ENCODE data around the gene RNF144A.

The RNF144A gene

DNA sequence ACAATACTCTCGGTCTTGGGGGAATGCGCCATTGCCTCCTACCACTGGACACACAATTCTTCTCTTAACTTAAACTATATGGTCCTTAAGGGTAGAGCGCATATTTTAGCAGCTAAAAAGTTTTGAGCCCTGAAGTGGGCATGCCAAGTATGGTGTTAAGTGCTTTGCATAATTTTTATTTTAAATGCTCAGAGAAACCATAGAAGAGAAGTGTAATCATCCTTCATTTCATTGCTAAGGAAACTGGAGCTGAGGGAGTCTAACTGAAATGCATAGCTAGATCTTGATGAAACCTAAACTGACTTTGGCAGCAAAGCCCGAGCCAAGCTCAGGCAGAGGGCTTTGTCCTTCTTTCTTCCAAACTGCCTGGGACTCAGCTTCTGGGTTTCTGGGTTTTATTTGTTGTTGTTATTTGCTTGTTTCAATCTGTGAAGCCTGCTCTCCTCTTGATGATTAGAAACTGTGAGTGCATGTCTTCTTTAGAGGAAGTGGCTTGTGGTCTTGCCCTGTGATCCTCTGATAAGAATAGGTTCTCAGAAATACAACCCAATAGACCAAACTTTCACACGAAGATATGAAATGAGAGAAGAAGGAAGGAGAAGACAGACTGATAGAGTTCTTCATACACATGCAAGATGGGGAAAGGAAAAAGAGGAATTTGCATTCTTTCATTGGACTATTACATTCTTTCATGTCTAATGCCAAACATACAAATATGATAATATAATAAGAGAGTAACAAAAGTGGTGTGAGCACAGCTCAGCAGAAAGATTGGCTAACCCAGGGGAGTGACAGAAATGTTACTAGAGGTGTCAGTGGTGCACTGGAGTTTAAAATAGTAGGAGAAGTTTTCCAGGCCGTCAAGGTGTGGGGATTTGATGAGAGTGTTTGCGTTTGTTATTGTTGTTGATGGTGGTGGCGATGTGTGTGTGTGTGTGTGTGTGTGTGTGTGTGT lies 7.5 kb upstream of the RNF144A start:
- DNase-seq: peak; percentile 97

DNA sequence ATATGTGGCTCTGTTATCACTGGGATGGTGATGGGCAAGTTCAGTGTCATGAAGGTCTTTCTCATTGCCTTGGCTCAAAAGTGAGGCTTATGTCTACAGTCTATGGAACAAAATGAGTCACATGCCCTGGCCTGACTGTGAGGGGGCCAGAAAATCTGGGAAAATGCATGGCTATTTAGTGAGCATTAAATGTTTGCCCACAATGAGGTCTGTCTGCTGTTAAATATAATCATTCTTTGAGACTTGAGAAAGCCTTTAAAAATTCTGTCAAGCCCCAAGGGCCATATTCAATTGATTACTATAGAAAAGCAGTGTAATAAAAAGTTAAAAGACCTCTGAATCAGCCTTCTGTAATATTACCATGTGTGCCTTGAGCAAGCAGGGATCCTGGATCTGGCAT lies 5.5 kb upstream of the RNF144A start:
- no peak for DNase-seq

DNA sequence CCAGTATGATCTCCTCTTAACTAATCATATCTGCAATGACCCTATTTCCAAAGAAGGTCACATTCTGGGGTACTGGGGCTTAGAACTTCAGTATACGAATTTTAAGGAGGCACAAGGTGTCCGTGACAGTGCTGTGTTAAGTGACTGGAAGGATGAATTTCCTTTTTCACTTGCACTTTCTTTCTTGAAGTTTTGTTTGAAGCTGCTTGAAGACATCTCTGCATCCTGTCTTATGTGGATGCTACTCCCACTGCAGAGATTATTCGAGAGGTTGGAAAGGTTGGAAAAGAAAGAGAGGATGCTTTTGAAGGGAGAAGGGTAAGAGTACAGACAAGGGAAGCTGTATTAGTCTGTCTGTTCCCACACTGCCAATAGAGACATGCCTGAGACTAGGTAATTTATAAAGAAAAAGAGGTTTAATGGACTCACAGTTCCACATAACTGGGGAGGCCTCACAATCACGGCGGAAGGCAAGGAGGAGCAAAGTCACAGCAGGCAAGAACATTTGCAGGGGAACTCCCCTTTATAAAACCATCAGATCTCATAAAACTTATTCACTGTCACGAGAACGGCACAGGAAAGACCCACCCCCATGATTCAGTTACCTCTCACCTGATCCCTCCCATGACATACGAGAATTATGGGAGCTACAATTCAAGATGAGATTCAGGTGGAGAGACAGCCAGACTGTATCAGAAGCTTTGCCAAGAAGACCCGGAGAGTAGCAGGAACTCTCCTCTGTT lies 3.6 kb upstream of the RNF144A start:
- DNase-seq: no peak

DNA sequence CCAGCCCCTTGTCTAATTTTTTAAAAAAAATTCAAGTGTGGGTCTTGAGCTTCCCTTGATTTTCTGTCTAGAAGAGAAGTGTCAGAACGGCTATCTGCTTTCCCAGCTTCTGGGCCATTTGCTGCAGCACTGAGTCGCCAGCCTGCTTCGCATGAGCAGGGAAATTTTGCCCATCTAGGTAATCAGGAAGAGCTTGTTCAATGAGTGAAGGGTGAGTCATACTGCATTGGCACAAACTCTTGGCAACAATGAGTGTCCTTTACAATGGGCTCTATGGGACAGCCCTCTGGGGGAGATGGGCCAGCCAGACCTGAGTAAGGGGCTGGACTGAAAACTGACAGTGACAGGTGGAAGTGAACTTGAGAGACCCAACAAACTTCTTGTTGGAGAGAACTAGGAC lies 2.4 kb upstream of the RNF144A start:
- peak; percentile 75 for DNase-seq

DNA sequence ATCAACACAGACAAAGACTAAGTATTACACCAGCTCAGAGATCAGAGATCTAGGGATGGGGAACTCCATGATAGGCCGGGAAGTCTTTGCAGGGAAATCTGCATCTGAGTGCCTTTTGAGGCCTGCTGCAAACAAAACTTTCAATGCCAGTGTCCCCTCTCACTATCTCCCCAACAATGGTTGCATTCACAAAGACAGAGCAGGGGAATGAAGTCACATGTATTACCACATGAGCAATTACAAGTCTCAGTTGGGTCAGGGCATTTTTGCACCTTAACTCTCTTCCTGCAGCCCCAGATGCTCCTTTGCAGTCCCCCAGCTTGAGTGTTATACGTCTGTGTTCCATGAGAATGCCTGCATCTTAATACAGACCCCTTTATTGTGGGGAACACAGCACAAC lies 1.8 kb upstream of the RNF144A start:
- DNase-seq: no peak

DNA sequence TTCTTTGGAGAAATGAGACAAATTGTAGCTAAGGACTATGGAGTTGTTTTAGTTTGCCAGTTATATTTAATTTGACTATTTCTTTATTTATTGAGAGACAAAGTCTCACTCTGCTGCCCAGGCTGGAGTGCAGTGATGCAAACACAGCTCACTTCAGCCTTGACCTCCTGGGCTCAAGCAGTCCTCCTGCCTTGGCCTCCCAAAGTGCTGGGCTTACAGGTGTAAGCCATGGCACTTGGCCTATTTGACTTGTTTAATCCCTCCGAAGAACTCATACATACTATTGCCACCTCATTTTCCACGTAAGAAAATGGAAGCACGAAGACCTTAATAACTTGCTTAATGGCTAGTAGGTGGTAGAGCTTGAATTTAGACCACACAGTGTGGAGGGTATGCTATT lies 988 bp upstream of the RNF144A start:
- no peak for DNase-seq

DNA sequence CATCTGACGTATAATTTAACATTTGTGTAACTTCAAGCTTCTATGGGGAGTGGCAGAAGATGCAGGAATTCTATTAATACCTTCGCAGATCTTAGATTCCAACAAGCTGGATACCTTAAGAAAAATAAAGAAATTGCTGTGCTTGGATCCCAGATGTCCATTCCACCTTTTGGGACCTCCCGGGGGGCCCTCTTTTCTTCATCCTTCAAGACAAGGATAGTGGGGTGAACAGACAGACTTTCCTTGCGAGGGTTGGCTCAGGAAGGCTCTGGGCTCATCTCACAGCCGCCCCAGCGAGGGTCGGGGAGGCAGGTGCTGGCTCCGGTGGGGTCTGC lies 509 bp upstream of the RNF144A start:
- no peak for DNase-seq

DNA sequence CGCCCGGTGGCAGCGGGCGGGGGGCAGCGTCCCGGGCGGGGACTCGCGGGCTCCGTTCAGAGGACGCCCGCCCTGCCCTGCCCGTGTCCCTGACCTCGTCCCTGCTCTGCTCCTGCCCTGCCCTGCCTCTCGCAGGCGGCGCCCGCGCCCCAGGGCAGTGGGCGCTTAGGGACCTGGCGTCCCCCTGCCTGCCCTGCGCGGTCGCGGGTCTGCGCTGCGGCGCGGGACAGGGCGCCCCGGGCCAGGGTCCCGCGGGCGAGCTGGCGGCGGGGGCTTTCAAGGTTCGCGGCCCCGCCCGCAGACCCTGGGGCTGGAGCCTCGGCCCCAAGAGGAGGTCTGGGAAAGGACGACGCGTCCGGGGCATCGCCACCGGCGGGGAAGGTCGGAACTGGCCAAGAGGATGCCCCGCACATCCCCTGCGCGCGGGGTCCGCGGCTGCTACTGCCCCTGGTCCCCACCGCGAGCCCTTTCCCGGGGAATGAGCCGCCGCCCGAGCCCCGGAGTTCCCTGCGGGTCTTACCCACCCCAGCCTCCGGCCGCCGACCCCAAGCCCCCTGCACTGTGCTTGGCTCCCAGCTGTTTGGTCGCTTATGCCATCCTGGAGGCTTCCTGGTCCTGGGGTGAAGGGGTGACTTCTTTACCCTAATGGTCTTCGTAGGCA lies 679 bp downstream of the RNF144A start:
- peak; percentile 27 for DNase-seq

DNA sequence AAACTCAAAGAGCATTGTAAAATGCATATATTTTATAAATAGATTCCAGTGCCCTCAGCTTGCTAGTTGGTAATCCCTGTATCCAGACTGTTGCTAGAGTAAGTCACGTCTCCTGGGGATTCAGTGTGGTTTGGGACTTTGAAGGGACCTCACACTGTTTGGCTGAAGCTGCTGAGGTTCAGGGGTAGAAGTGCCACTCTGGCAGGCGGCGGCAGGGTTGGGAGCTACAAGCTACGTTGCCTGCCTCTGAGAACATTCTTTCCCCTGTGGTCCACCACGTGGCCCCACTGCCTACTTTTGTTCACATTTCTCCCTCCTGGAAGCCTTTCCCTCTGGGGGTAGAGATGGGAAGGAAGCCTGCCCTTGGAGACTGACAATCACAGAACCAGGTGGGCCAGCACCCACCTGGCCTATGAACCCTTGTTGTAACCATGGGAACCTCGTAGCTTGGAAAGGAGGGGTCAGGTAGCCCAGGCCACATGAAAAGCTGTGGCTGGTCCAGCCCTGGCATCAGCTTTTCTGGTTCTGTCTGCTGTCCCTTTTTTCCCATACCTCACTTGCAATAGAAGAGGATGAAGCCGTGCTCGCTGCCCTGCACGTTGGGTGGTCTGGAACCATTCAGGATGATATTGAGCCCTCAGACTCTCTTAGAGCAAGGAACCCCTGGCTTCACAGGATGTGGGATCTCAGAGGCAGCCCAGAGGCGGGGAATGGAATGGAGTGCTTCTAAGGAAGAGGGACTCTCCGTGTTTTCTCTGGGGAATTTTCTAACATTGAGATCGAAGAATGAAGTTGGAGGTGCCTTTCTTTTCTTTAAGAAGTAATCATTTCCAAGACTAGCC lies 2.9 kb downstream of the RNF144A start:
- DNase-seq: no peak

DNA sequence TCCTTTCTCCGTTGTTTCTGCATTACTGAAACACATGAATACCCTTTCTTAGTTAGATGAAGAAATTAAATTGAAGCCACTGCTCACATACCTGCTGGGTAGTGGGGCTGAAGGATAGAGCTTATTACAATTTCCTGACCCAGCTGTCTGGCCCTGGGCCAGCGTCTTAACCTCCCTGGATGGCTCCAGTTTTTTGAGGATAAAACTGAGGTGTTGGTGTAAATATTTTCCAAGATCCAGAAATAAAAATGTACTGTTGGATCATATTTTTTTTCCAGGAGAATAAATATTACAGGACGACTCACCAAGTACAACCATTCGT lies 3.5 kb downstream of the RNF144A start:
- no peak for DNase-seq

DNA sequence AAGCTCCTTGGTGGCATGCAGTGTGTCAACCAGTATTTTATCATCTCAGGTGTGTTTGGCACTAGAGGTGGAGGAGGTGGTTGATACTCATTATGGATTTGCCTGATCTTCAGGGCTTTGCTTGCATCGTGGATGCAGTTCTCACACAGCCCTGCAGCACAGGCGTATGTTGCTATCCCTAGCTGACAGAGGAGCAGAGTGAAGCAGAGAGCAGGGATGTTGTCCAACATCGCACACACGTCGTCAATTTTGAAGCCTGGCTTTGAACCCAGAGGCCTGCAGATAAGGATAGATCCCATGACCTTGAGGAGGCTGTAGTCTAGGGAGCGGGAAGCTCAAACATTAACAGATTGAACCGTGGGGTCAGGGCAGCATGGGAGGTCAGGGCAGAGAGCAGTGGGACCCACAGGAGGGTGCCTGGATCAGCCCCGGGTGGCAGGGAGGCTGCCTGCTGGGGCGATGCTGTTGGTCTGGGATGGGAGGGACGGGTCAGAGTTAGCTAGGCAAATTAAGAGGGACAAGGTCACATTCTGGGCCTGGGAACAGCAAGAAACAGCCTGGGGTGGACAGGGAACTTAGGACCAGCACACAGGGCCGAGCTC lies 4.2 kb downstream of the RNF144A start:
- no peak for DNase-seq

DNA sequence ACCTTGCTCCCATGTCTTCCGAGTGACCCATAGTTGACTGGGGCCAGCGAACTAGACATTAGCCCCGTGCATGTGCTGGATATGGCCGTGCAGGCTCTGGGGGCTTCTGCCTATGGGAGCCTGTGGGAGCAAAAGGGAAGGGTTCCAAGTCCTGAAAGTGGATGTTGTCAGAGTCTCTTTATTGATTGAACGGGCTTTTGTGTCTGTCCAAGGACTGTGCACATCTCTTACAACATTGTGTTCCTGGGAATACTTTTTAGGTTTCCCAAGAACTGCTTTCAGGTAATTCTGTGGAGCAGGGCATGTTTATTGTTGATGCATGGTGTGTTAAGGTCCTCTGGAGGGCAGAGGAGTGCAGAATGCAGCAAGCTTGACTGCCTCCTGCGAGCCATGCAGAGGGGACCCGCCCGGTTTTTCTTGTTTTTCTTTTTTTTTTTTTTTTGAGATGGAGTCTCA lies 5.0 kb downstream of the RNF144A start:
- DNase-seq: peak; percentile 50

DNA sequence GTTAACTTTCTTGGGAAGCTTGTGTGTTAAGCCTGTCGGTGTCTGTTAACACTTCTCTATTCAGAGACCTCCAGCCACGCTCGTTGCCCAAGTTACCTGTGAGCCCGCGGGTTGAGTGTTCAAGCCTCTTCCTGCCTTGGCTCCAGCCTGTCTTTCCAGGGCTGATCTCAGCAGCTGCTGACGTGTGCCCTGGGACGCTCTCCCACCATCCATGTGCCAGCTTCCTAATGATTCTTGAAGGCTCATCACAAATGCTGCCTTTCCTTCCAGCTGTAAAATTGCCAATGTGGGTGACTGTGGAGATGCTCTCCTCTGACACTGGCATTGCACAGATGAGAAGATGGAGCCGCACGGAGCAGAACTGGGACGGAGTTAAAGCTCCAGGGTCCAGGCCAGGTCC lies 6.1 kb downstream of the RNF144A start:
- no peak for DNase-seq

DNA sequence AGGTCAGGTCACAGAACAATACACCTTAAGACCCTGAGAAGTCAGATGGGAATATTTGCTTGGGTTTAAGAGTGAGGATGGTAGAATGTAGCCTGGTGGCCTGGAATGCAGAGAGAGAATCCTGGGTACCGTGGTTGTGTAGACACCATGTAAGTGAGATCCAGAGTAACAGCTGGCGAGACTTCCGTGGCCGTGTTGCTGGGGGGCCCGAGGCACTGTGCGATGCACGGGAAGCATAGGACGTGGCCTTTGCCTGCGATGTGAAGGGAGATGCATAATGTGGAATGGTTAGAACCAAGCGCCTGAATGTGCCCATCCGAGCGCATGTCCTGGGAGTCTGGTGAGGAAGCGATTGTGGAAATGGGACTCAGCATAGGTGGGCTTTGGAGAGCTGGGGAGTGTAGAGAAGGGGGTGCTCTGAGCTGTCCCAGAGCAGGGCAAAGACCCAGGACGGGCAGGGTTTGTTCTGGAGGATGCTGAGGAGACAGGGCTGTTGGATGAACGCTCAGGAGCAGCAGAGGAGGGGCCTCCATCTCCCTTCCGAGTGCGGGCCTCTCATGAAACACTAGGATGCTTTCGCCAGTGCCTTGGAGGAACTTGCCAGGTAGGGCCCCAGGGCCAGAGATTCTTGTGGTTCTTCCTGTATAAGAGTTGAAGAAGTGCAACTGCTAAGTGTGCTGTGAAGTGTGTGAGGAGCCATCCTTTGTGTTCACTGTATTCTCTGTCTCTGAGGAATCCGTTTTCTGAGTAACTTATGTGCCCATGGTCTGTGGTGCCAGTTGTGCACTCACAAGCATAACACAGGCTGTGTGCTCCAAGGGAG lies 7.1 kb downstream of the RNF144A start:
- no peak for DNase-seq

DNA sequence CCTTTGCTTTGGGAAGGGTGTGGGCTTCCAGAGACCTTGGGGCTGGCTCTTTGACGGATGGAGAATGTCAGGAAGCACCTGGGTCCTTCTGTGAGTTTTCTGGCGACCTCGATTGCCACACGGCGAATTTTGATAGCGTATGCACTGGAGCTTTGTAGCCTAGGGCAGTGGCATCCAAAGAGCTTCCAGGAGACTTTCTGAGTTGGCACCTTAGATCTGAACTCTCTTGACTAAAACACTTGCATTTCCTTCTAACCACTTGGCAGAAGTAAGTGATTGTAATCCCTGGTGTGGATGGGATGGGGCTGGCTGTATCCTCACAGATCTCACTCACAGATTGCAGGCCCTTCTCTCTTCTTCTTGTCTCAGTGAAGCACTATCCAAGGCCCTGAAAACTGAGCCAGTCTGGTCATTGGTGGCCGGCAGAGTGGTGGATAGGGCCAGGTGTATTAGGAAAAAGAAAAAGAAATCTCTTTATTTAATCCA lies 7.8 kb downstream of the RNF144A start:
- DNase-seq: no peak

DNA sequence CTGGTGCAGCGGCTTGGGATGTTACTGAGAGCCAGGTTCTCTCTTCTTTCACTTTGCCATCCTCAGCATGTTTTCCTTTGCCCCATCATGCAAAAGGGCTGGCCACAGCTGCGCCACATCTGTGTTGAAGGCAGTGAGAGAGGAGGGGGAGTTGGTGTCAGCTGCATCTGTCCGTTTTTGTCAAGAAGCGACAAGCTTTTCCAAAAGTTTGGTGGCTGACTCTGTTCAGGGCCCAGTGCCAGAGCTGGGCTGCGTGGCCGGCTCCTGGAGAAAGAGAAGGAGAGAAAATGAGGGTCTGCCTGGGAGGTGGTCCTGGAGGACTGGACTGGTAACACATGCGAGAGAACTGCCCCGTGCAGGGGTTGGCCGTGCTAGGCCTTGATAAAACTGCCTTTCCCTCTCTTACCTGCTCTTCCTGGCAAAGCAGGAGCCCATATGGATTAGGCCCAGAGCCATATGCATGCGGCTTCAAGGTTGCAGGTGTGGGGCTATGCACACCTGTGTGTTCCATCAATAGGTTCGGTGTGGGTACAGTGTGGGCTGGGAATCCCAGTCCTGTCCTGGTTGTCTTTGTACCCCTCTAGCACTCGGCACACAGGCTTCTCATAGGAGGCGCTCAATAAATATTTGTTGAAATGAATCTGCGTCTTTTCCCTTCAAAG lies 9.0 kb downstream of the RNF144A start:
- DNase-seq: no peak

DNA sequence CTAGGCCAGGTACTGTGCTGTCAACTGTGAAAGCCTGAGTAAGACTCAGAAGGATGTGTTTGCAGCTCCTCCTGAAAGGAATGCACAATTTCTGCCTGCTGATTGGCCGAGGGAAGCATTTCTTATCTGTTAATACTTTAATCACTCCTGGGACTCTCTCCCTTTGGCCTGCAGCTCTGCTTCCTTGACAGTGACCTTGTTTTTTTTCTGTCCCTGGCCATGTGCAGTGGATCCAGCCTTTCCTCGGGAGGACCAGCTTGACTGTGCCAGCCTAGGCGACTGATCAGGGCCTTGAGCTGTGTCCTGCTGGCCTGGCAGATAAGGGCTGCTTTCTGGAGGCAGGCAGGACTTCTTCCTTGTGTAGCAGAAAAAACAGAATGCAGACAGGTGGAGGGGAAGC lies 10.0 kb downstream of the RNF144A start:
- DNase-seq: peak; percentile 80

DNA sequence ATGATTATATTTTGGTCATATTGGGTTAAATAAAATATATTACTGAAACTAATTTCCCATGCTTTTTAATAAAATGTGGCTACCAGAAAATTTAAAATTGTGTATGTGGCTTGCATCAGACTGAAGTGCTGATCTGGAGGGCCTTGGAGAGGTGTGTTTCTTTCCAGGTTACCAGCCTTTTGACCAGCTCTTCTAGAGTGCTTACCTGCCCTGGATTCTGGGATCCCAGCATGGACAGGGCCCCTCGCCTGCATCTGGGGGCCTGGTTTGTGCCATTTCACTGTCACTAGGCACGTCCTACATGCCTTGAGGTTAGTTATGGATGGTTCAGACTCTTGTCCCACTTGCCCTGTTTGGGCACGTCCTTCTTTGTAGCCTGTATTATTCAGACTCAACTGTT lies 10.5 kb downstream of the RNF144A start:
- DNase-seq: no peak

DNA sequence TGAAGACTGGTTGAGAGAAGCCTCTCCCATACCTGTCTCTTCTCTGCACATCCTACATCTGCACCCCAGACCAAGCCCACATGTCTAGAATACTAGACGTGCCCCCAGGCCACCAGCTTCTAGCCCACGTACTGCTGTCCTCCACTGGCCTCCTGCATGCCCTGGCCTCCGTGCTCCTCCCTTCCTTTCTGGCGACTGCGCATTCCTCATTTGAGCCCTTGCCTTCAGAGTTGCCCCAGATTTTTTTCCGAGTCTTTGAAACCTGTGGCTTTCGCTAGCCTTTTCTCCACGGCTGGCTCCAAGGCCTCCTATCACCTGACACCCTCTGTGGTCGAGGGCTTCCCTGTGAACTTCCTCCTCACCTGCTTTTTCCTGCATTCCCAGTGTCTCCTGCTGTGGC lies 11.2 kb downstream of the RNF144A start:
- no peak for DNase-seq

DNA sequence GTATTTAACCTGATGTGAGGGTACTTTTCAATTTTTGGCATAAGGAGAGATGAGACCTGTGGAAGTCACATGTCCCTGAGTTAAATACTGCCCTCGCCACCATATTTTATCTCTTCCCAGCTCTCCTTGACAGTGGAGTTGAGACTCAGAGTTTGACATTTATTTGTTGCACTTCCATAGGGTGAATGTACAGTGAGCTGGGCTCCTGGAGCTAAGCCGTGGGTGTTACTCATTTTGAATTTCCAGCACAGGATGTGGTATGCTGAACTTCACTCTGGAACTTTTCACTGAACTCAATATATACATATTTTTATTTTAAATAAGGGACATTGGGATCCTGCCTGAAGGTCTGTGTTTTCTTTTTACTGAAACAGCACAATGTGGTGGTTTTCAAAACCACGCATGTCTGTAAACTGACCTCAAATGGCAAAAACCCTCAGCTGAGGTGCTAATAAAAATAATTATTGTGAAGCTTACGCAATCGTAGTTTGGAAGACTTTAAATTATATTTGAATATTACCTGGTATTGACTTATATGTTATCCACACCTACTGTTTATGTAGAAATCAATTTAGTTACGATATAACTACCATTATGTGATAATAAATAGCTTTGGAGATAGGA lies 12.1 kb downstream of the RNF144A start:
- no peak for DNase-seq

Data from hematopoietic multipotent progenitor cell treated with erythropoietin and hydrocortisone succinate and interleukin-3 and kit ligand, for 8 days (in vitro differentiated cells).